Epithelial cell of umbilical artery (primary cell): ENCODE data around the gene ABCD3. TPM values are rescaled to one million over a fixed set of nuclear protein-coding genes. Genes with fewer than 3 reads are reported as not detected.

Experiments used
- total RNA-seq: library from RNA; depleted of rRNA; stranded (reverse); fragments of >200 nt; gene quantifications from 2 replicates; pipeline ENCODE4 v1.2.3, GENCODE V29; 2014

ABCD3 gene
- 31.2 and 37.2 TPM in 2 replicates for total RNA-seq

GRCh38 chr1:94417978-94418663, at the start of gene ABCD3:
TSS of gene ABCD3 (plus strand) at chr1:94418389. CDS start at chr1:94418479, 90 bp downstream.

GRCh38 chr1:94541246-94542087, 123.3 kb downstream of the ABCD3 start, which contains the start of gene F3:
TSS of gene F3 (minus strand) at chr1:94541759. CDS start at chr1:94541636, 123 bp downstream.

Other genes starting within 250 kb of the ABCD3 start
- gene ARHGAP29, start 180.8 kb upstream of the ABCD3 start, total RNA-seq = 168 and 212 TPM in 2 replicates
- gene F3, start 123.4 kb downstream of the ABCD3 start, total RNA-seq = 0.91 and 2.3 TPM in 2 replicates